Dendritic cell treated with granulocyte-macrophage colony-stimulating factor and Interleukin-4, amounts not matched to agents 40 ng/mL and 50 ng/mL, for 4 days (primary cell): ENCODE measurements around the gene TMEM245.

Experiments
- H3K27ac Mint-ChIP-seq: one replicate; pipeline ENCODE4 v1.8.0; 2022; ENCODE audit warnings: mild to moderate bottlenecking, mixed read lengths
- H3K27me3 Mint-ChIP-seq: one replicate; pipeline ENCODE4 v1.8.0; 2022; ENCODE audit warnings: mild to moderate bottlenecking, mixed read lengths
- H3K36me3 Mint-ChIP-seq: one replicate; pipeline ENCODE4 v1.8.0; 2022; ENCODE audit warnings: low read depth, mixed read lengths
- H3K4me1 Mint-ChIP-seq: one replicate; pipeline ENCODE4 v1.8.0; 2022; ENCODE audit warnings: low read depth, mixed read lengths
- H3K4me3 Mint-ChIP-seq: one replicate; pipeline ENCODE4 v1.8.0; 2022; ENCODE audit warnings: mild to moderate bottlenecking, moderate library complexity, mixed read lengths
- H3K9me3 Mint-ChIP-seq: one replicate; pipeline ENCODE4 v1.8.0; 2022; ENCODE audit warnings: mixed read lengths
- intact Hi-C: fragments of 100-400 bp; cut with micrococcal nuclease; formaldehyde crosslinking; loops from one replicate; pipeline ENCODE4 v1.15.0; 2022

Gene TMEM245

DNA sequence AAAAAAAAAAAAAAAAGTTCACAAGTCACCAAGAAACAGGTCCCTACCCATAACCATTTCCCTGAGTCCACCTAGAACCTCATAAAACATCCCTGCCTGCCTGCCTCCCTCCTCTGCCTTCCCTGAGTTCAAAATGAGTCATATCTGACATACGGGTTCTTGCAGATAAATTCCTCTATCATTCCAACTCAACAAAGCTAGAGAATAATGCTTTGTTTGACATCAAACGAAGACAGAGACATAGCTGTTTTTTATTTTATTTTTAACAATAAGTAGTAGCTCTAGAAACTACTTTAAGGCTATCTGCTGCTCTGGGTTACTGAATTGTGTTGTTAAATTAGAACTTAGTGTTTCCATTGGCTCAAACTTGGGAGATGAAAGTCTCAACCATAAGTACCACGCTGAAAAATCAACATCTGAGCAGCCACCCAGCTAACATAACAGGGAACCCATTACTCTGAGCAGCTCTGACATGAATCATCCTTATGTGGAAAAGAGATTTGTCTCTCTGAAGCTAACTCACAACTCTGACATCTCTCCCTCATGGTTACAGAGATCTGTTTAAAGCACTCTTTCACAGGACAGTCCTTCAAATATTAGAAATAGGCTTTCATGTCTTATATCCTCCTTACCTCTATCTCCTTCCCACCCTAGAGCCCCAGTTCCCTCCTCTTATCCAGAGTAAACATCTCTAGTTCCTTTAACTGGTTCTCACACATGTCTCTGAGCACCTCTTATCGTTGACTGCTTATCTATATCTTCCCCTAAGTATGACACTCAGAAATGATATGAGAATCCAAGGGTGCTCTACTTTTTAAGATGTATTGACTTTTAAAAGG lies 12.1 kb downstream of the TMEM245 start:
- H3K27ac Mint-ChIP-seq, result no peak overlapping the region
- H3K9me3 Mint-ChIP-seq, result peaks cover 13% of the 10 kb centered on the region
- H3K4me3 Mint-ChIP-seq, result no peak overlapping the region
- H3K36me3 Mint-ChIP-seq, result peaks cover 31% of the 10 kb centered on the region
- peaks cover 41% of the 10 kb centered on the region for H3K4me1 Mint-ChIP-seq
- intact Hi-C loops, result loop anchor here (10.0 kb wide), 1 partner anchor 57 kb away; the partner anchor contains the start of gene FRRS1L
- H3K27me3 Mint-ChIP-seq, result no peaks in the 10 kb centered on the region

DNA sequence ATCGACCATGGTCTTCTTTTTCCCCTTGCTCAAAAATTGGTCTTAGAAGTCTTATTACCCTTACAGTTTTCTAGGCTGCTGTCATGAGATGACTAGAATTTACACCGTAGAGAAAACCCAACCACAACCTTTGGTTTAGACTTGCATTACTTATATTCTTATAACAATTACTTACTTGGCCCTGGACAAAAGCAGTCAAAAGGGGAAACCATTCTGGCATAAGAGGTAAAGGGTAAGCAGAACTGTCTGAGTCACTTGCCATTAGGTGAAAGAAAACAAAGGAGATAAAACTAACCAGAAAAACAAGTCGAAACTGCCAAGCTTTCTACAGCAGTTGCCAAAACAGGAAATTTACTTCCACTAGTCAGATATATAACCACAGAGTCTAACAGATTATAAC lies 17.9 kb downstream of the TMEM245 start:
- intact Hi-C loops, result loop anchor here (10.0 kb wide), 1 partner anchor 63 kb away; the partner anchor contains the start of gene FRRS1L
- peaks cover 14% of the 10 kb centered on the region for H3K9me3 Mint-ChIP-seq

DNA sequence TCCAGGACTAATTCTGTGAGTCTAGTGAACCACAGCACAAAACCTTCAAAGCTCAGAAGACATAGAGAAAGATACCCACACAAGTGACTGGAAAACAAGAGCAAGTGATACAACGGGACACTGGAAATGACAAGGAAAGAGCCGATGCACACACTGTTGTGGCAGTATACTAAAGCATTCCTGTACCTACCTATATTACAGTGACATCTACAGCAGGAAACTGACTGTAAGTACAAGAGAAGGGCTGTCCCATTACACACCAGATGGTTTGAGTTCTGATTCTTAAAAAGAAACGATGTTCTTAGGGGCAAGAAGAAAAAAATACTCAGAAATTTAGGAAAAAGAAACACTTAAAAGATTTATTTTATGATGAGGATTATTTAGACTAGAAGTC lies 18.5 kb downstream of the TMEM245 start:
- Mint-ChIP-seq H3K27ac (no peak overlapping the region), H3K9me3 (peaks cover 14% of the 10 kb centered on the region), H3K27me3 (no peaks in the 10 kb centered on the region), H3K4me1 (peaks cover 29% of the 10 kb centered on the region), H3K36me3 (peaks cover 39% of the 10 kb centered on the region), H3K4me3 (no peak overlapping the region)
- intact Hi-C loops, result loop anchor here (10.0 kb wide), 1 partner anchor 64 kb away; the partner anchor contains the start of gene FRRS1L

More for the DNA sequence above, 17.9 kb downstream of the TMEM245 start:
- peaks cover 39% of the 10 kb centered on the region for H3K36me3 Mint-ChIP-seq
- no peak overlapping the region for H3K4me3 Mint-ChIP-seq
- H3K4me1 Mint-ChIP-seq, result peaks cover 29% of the 10 kb centered on the region
- H3K27ac Mint-ChIP-seq, result no peak overlapping the region
- no peaks in the 10 kb centered on the region for H3K27me3 Mint-ChIP-seq

DNA sequence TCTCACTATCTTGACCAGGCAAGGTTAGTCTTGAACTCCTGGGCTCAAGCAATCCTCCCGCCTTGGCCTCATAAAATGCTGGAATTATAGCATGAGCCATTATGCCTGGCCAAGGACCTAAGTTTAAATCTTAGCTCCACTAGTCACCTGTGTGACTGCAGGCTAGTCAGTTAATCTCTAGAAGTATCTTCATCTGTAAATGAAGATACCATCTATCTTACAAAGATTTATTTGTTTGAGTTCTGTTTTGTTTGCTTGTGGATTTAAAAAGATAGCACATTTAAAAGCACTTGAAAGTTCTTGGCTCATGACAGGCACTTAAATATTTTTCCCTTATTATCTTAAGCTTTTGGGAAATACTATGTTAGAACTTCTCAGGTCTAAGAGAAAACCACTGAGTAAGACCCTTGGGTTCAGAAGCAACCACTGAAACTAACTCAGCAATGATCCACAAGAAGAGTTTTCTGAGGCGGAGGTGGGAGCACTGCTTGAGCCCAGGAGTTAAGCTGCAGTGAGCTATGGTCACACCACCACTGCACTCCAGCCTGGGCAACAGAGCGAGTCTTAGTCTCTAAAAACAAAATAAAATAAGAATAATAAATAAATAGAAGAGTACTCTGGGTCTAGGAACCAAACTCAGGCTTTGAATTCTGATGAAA lies 19.1 kb downstream of the TMEM245 start:
- peaks cover 29% of the 10 kb centered on the region for H3K4me1 Mint-ChIP-seq
- H3K36me3 Mint-ChIP-seq, result peaks cover 43% of the 10 kb centered on the region
- H3K9me3 Mint-ChIP-seq, result peaks cover 14% of the 10 kb centered on the region
- intact Hi-C loops, result loop anchor here (10.0 kb wide), 1 partner anchor 64 kb away; the partner anchor contains the start of gene FRRS1L
- no peak overlapping the region for H3K4me3 Mint-ChIP-seq
- no peaks in the 10 kb centered on the region for H3K27me3 Mint-ChIP-seq
- H3K27ac Mint-ChIP-seq, result no peak overlapping the region

DNA sequence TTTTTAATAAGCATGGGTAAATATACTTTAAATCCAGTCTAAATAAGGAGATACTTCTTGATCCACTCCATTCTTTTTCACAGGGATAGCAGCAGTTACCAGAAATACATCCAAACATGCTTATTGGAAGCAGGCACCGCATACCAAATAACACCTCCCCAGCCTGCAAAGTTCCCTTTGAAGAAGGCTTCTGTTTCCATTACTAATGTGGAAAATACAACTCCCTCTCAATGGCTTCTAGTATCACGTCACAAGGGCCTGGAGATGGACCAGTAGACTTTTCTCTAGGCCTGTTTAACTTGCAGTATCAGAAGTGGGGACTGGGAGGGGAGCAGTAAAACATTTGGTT lies 20.8 kb downstream of the TMEM245 start:
- Mint-ChIP-seq H3K27ac (no peak overlapping the region), H3K36me3 (peaks cover 42% of the 10 kb centered on the region), H3K27me3 (no peaks in the 10 kb centered on the region), H3K4me1 (peaks cover 29% of the 10 kb centered on the region), H3K4me3 (no peak overlapping the region), H3K9me3 (peaks cover 14% of the 10 kb centered on the region)
- intact Hi-C loops, result no loop called here

DNA sequence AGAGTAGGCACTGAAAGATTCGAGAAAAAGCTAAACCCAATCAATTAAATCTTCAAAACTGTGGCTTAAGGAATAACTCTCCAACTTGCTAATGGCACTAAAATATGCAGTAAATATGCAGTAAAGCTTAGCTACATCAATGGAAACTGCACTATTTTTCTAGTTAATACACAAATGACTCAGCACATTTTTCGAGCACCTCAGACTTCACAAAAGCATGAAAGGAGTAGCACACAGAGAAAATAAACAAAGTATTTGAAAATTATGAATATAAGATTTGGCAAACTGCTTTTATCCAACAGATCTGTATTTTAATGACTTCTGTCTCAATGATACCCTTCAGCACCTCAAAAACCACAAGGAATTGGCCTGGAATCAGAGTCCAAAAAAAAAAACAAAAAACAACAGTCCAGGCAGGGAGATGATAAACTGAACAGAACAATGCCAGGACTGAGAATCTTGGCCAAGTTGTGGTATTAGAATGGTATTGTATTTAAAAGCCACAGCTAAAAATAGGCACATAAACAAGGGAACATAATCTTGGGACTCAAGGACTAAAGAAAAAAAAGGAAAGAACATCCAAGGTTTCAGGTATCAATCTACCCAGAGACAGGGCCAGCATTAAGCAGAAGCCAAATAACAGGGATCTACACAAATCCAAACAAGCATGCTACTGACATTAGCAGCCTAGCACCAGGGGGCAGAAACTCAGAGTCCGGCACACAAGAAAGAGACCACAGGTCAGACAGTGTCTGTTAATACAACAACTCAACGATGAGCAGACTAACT lies 21.4 kb downstream of the TMEM245 start:
- H3K36me3 Mint-ChIP-seq, result peaks cover 42% of the 10 kb centered on the region
- H3K9me3 Mint-ChIP-seq, result peaks cover 8% of the 10 kb centered on the region
- H3K27me3 Mint-ChIP-seq, result no peaks in the 10 kb centered on the region
- H3K4me3 Mint-ChIP-seq, result no peak overlapping the region
- peaks cover 29% of the 10 kb centered on the region for H3K4me1 Mint-ChIP-seq
- peak overlapping the region; percentile 13 for H3K27ac Mint-ChIP-seq
- intact Hi-C loops, result no loop called here

DNA sequence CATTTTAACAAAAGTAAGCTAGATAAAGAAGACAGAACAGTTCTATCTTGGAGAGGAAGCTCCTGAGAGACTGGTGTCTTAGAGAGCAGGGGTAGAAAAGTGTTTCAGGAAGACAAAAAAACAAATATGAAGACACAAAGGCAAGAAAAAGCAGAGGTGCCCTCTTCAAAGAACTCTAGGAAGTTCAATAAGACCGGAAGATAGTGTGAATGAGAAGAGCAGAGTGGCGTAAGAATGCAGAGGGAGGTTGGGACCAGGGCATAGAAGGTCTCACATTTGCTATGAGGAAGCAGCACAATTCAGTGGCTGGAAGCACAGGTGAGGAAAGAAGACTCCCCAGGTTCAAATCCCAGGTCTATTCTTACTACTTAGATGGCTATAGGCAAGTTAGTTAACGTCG lies 22.6 kb downstream of the TMEM245 start:
- no peak overlapping the region for H3K27ac Mint-ChIP-seq
- H3K27me3 Mint-ChIP-seq, result no peaks in the 10 kb centered on the region
- H3K4me1 Mint-ChIP-seq, result peaks cover 24% of the 10 kb centered on the region
- no peaks in the 10 kb centered on the region for H3K9me3 Mint-ChIP-seq
- H3K36me3 Mint-ChIP-seq, result peaks cover 46% of the 10 kb centered on the region
- H3K4me3 Mint-ChIP-seq, result no peak overlapping the region
- intact Hi-C loops, result no loop called here

DNA sequence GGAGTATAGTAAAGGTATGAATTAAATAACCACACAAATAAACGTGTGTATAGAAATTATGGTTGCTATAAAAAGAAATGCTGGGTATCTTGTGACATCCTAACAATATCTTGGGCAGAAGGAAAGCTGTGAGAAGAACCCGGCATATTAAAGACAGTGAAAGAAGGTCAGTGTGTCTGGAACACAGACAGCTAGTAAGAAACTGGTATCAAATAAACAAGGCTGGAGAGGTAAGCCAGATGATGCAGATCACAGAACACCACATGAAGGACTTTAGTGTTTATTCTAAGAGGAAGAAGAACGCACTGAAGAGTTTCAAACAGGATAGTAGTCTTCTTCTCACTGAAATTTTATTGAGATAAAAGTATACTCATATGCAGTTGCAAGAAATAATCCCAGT lies 24.4 kb downstream of the TMEM245 start:
- no peak overlapping the region for H3K27ac Mint-ChIP-seq
- no peak overlapping the region for H3K4me3 Mint-ChIP-seq
- H3K27me3 Mint-ChIP-seq, result no peaks in the 10 kb centered on the region
- no peaks in the 10 kb centered on the region for H3K9me3 Mint-ChIP-seq
- H3K36me3 Mint-ChIP-seq, result peaks cover 56% of the 10 kb centered on the region
- peaks cover 19% of the 10 kb centered on the region for H3K4me1 Mint-ChIP-seq
- intact Hi-C loops, result no loop called here

DNA sequence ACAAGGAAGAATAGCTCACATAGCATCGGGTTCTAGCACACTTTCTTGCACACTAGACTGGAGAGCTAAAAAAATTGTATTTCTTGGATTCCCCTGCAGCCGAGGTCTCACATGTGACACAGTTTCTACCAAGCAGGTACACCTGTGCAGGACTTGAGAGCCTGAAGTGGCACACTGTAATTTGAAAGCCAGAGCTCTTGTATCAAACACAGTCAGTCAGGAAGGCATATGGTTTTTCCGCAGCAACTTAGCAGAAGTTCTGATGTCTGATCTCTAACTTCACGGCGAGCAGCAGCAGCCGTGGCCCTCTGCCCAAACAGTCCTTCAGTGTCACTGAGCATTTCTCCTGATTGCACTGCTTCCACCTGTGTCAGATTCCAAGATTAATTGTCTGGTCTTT lies 25.5 kb downstream of the TMEM245 start:
- intact Hi-C loops, result no loop called here
- H3K27me3 Mint-ChIP-seq, result no peaks in the 10 kb centered on the region
- H3K4me3 Mint-ChIP-seq, result no peak overlapping the region
- peaks cover 63% of the 10 kb centered on the region for H3K36me3 Mint-ChIP-seq
- no peak overlapping the region for H3K27ac Mint-ChIP-seq
- H3K9me3 Mint-ChIP-seq, result no peaks in the 10 kb centered on the region
- H3K4me1 Mint-ChIP-seq, result peaks cover 19% of the 10 kb centered on the region

DNA sequence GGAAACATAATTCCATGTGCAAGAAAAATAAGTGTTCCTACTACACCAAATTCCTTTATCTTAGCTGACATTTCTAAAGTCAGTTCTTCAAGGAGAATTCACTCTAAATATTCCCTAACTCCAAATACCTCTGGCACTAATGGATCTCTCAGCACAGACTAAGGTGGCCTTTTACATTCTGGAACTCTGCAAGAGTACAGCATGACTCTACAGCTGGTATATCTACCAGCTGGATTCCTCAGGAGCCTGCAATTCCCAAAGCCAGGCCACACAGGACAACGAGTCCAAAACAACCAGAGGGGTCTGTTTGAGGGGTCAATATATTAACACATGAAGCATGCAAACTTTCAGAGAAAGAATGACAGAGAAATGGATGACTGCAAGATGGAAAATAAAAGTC lies 27.2 kb downstream of the TMEM245 start:
- intact Hi-C loops, result no loop called here
- no peak overlapping the region for H3K4me3 Mint-ChIP-seq
- peaks cover 5% of the 10 kb centered on the region for H3K4me1 Mint-ChIP-seq
- H3K27me3 Mint-ChIP-seq, result no peaks in the 10 kb centered on the region
- no peaks in the 10 kb centered on the region for H3K9me3 Mint-ChIP-seq
- H3K36me3 Mint-ChIP-seq, result peaks cover 80% of the 10 kb centered on the region
- H3K27ac Mint-ChIP-seq, result no peak overlapping the region

DNA sequence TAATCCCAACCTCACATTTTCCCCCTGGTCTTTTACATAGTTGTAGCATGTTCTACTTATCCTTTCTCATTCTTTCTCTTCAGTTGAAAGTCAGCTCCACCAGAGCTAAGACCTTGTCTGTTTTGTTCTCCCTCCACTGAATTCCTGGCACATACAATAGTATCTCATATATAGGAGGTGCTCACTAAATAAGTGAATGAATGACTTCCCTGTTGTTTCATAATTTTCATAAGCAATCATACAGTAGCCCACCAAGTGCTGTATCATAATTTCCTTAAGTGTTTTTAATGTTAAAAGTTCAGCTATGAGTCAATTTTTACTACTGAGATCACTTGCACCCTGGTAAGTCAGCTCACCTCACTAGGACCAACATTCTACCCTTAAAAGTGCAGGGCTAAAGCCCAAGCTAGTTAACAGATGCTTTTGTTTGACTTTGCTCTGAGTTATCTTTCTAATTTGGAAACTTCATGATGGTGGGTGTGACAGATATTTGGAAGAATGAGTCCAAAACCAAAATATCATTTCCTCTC lies 27.6 kb downstream of the TMEM245 start:
- H3K4me3 Mint-ChIP-seq, result no peak overlapping the region
- intact Hi-C loops, result no loop called here
- peaks cover 83% of the 10 kb centered on the region for H3K36me3 Mint-ChIP-seq

DNA sequence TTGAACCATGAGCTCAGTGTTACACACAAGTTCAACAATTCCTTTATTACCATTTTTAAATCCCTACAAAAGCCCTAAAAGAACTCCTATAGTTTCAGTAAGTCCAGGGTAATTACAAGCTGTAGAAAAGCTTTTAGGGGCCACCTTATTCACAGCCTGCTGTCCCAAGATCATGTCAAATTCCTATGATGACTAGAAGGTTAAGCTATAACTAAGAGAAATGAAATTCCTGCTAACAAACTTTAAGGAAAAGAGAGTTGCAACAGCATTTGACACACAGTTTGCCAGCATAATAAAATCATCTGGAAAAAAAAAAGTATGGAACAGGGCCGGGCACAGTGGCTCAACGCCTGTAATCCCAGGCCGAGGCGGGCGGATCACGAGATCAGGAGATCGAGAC lies 31.5 kb downstream of the TMEM245 start:
- Mint-ChIP-seq H3K4me3 (no peak overlapping the region), H3K36me3 (peaks cover 63% of the 10 kb centered on the region), H3K4me1 (peaks cover 12% of the 10 kb centered on the region), H3K27ac (no peak overlapping the region), H3K27me3 (no peaks in the 10 kb centered on the region), H3K9me3 (no peaks in the 10 kb centered on the region)
- intact Hi-C loops, result no loop called here

More for the DNA sequence above, 27.6 kb downstream of the TMEM245 start:
- Mint-ChIP-seq H3K4me1 (peaks cover 3% of the 10 kb centered on the region), H3K27me3 (no peaks in the 10 kb centered on the region), H3K9me3 (no peaks in the 10 kb centered on the region), H3K27ac (no peak overlapping the region)

DNA sequence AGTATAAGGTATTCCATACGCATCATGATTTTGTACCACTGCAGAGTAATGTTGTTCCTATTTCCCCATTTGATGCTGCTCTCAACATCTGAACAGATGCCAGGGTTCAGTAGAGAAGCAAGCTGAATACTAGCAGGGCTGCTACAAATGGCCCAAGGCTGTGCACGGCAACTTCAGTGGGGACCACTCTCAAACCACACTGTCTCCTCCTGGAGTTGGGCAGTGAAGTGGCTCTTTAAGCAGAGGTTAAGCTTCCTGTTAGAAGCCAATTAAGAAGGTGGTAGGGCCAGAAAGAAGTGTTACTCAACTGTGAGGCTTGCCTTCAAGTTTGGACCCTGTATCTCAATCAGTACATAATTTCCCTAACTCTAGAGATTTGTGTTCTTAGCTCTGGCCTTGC lies 32.0 kb downstream of the TMEM245 start:
- H3K9me3 Mint-ChIP-seq, result no peaks in the 10 kb centered on the region
- no peaks in the 10 kb centered on the region for H3K27me3 Mint-ChIP-seq
- peaks cover 12% of the 10 kb centered on the region for H3K4me1 Mint-ChIP-seq
- H3K36me3 Mint-ChIP-seq, result peaks cover 63% of the 10 kb centered on the region
- no peak overlapping the region for H3K4me3 Mint-ChIP-seq
- H3K27ac Mint-ChIP-seq, result no peak overlapping the region
- intact Hi-C loops, result no loop called here
